HG03469 (cell line): ENCODE measurements around the gene FOLR1.

Source experiments
- ATAC-seq: cut with Tn5 transposase; IDR thresholded peaks from one replicate; pipeline ENCODE4 v1.9.1; 2021; ENCODE audit warnings: mild to moderate bottlenecking, moderate library complexity, moderate number of reproducible peaks; ENCODE audit not compliant: unreplicated experiment

FOLR1 gene

DNA sequence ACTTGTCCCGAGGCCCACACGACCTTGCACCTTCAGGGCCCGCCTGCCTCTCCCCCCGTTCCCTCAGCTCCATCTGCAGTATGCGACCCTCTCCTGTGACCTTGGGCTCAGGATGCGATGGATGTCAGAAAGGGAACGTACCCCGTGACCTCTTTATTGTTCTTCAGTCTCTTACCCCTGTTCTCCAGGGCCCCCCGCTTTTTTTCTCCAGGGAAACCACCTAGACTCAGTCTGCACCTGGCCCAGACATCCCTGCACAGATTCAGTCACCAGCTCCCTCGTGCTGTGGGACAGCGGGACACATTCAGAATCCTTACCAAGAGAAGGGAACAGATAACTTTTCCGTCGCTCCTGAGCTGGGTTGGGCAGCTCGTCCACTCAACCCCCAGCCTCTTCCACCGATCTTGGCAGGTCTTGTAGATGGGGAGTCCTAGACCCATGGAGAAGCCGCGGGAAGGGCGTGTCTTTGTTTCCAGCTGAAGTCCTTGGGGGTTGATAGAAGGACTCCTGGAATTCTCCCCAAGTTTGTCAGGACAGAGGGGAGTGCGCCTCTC, 53.4 kb downstream of the FOLR1 start:
- ATAC-seq, result no peak
